ENCODE data around the gene UTS2.

The UTS2 gene

DNA sequence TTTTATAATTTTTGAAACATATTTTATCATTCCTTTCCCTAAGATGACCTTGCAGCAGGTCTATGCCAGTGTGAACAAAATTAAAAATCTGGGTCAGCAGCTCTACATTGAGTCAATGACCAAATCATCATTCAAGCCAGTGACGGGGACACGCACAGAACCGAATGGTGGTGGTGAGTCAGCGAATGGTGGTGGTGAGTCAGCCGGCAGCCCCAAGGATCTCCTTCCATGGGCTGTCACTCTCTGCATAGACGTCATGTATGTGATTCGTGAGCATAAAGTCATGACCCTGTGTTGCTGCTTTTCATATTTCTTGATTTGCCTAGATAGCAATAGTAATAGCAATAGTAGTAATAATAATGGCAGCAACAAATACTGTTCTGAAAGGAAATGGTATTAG lies 42.5 kb downstream of the UTS2 start:
- DNase-seq (ENCODE audit: low read depth): no peak

GRCh38 chr1:7809742-7810141 lies 43.1 kb downstream of the UTS2 start:
- DNase-seq (ENCODE audit: low read depth): no peak

DNA sequence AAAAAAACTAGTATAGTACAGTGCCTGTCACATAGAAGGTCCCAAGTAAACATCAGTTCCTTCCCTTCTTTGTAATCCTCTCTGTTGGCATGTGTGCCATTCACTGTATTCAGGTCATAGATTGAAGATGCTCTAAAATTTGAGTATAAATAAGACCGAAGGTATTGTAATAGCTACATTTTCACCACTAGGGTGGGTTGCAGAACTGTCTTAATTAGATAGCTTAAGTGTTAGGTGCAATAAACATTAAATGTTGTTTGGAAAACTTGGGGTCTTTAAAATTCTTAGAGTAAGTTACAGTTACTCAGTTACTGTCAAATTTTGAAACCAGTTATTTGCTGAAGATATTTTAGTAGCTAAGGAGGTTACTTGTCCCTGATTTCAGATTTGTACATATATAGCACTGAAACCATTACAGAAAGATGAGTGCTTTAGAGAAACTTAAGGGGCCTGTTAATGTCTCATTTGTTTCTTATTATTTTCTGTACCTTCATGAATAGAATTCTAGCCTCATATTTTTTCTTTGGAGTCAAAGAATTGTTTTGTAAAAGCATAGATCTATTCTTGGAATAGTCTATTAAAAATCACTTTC lies 44.5 kb downstream of the UTS2 start:
- DNase-seq (ENCODE audit: low read depth): no peak

- DNase-seq (ENCODE audit: low read depth): no peak
These were observed 47.4 kb downstream of the UTS2 start for GRCh38 chr1:7805460-7805859.

Measured in stimulated activated CD8-positive, alpha-beta memory T cell treated with anti-CD3 and anti-CD28 coated beads, Interleukin-12 subunit alpha, Interleukin-12 subunit beta, amount 100 ng/mL, for 1 hour (primary cell).